Mammary microvascular endothelial cell (primary cell): ENCODE measurements around the gene NES. TPM values are rescaled to one million over a fixed set of nuclear protein-coding genes. Genes with fewer than 3 reads are reported as not detected.

Source experiments
- total RNA-seq: library from RNA; depleted of rRNA; stranded (reverse); fragments of >200 nt; gene quantifications from 2 replicates; pipeline ENCODE4 v1.2.3, GENCODE V29; 2015

The NES gene
- 360 and 381 TPM in 2 replicates for total RNA-seq

GRCh38 chr1:156676820-156677615, at the start of gene NES:
Gene NES, minus strand, starts transcription at chr1:156677407. Its CDS starts 143 bp downstream, at chr1:156677264.

GRCh38 chr1:156705321-156705917, 28.2 kb upstream of the NES start, which contains the start of gene CRABP2:
Gene CRABP2, minus strand, starts transcription at chr1:156705583. Its CDS starts 137 bp downstream, at chr1:156705446.

GRCh38 chr1:156641761-156642264, 35.4 kb downstream of the NES start, which contains the start of gene BCAN:
Gene BCAN, plus strand, starts transcription at chr1:156642117. Its CDS starts 3,938 bp downstream, at chr1:156646055.

GRCh38 chr1:156618853-156619581, 58.2 kb downstream of the NES start, which contains the start of gene HAPLN2:
Gene HAPLN2, plus strand, starts transcription at chr1:156619415. Its CDS starts 4,076 bp downstream, at chr1:156623491.

Other genes with a start within 250 kb of the NES start
- gene MEF2D, start 176.6 kb downstream of the NES start, total RNA-seq, result 30.1 and 32.3 TPM in 2 replicates
- 33.7 and 39.4 TPM in 2 replicates for gene IQGAP3, start 104.8 kb downstream of the NES start, total RNA-seq
- gene TTC24, start 97.7 kb downstream of the NES start, total RNA-seq, result not detected in 2 replicates
- 70.9 and 72.1 TPM in 2 replicates for gene NAXE, start 85.6 kb downstream of the NES start, total RNA-seq
- 14.9 and 25.1 TPM in 2 replicates for gene GPATCH4, start 75.9 kb downstream of the NES start, total RNA-seq
- not detected in 2 replicates for gene HAPLN2, start 58.0 kb downstream of the NES start, total RNA-seq
- not detected in 2 replicates for gene BCAN, start 35.3 kb downstream of the NES start, total RNA-seq
- gene CRABP2, start 28.2 kb upstream of the NES start, total RNA-seq, result 0.13 and 0.15 TPM in 2 replicates
- 8.5 and 9.9 TPM in 2 replicates for gene METTL25B, start 51.1 kb upstream of the NES start, total RNA-seq
- 13.1 and 17.9 TPM in 2 replicates for gene ISG20L2, start 51.4 kb upstream of the NES start, total RNA-seq
- 72.9 and 112 TPM in 2 replicates for gene MRPL24, start 63.7 kb upstream of the NES start, total RNA-seq
- 232 and 273 TPM in 2 replicates for gene HDGF, start 74.3 kb upstream of the NES start, total RNA-seq
- 35.0 and 45.1 TPM in 2 replicates for gene PRCC, start 90.1 kb upstream of the NES start, total RNA-seq
- 0.33 and 0.98 TPM in 2 replicates for gene SH2D2A, start 139.4 kb upstream of the NES start, total RNA-seq
- gene INSRR, start 181.7 kb upstream of the NES start, total RNA-seq, result not detected in 2 replicates
- gene NTRK1, start 183.5 kb upstream of the NES start, total RNA-seq, result not detected in 2 replicates
- 46.7 and 49.8 TPM in 2 replicates for gene PEAR1, start 216.3 kb upstream of the NES start, total RNA-seq
- gene LRRC71, start 243.2 kb upstream of the NES start, total RNA-seq, result 0.34 TPM in 1 of 2 replicates, not detected in the other